ENCODE measurements around the gene TMEM101. TPM values are rescaled to one million over a fixed set of nuclear protein-coding genes. Genes with fewer than 3 reads are reported as not detected.
"Not testable (repeated sequence)": the region's sequence is repeated elsewhere in the genome, so short reads cannot be mapped to it uniquely, and the experiment has no call there.

Gene TMEM101
- total RNA-seq, 1 donor from 2014 or later, result 52.4 TPM

DNA sequence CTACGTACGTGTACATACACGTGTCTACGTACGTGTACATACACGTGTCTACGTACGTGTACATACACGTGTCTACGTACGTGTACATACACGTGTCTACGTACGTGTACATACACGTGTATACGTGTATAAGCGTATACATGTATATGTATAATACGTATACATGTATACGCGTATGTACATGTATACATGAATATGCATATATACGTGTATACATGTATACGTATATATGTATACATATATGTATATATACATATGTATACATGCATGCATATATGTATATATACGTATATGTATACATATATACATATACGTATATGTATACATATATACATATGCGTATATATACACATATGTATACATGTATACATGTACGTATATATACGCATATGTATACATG lies 38.9 kb downstream of the TMEM101 start:
- no peaks in the 10 kb centered on the region for H3K36me3 ChIP-seq (ENCODE audit: control insufficient read depth, insufficient read depth, low read length)
- H3K27me3 ChIP-seq (ENCODE audit: control insufficient read depth, insufficient read depth, low read length), result peaks cover 13% of the 10 kb centered on the region
- H3K4me3 ChIP-seq (ENCODE audit: low read depth, low read length), result no peak overlapping the region
- TF ChIP-seq, protein P1, sequence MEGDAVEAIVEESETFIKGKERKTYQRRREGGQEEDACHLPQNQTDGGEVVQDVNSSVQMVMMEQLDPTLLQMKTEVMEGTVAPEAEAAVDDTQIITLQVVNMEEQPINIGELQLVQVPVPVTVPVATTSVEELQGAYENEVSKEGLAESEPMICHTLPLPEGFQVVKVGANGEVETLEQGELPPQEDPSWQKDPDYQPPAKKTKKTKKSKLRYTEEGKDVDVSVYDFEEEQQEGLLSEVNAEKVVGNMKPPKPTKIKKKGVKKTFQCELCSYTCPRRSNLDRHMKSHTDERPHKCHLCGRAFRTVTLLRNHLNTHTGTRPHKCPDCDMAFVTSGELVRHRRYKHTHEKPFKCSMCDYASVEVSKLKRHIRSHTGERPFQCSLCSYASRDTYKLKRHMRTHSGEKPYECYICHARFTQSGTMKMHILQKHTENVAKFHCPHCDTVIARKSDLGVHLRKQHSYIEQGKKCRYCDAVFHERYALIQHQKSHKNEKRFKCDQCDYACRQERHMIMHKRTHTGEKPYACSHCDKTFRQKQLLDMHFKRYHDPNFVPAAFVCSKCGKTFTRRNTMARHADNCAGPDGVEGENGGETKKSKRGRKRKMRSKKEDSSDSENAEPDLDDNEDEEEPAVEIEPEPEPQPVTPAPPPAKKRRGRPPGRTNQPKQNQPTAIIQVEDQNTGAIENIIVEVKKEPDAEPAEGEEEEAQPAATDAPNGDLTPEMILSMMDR (IDR thresholded peaks at IDR 0.05; ENCODE audit: insufficient read depth, low read length, poor library complexity, severe bottlenecking), result no peak
- no peak for DNase-seq (ENCODE audit: low read depth)

DNA sequence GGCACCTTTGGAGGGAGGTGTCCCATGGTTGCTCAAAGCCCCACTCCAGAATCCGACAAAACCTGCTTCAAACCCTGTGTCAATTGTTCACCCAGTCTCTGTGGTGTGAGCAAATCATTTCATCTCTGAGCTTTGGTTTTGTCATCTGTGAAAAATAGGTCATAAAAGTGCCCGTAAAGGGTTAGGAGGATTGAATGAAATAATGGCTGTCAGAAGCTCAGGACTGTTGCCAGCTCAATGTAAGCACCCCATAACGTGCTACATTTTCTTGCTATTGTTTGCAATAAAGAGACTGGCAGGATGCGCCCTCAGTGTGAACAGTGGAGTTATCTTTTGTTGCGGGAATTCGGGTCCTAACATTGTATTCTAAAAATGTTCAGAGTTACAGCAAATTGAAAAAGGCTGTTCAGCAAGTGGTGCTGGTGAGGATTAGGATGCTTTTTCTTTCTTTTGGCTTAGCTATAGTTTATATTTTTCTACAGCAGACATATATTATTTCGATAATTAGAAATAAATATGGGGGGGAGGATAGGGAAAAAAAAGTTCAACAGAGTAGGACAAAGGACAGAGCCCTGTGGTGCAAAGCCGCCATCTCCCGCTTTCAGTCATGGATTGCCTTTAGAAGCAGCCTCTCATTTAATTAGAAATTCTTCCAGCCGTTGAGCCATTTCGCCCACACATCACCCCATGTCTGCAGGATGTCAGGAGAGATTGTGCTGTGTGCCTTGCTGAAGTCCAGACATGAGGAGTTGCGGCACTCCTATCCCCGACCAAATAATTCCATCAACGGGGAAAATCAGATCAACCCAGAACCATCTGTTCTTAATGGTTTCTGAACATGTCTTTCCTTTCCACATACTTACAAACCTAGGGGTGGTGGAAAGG lies 40.1 kb downstream of the TMEM101 start:
- Histone ChIP-seq H3K27me3 (ENCODE audit: control insufficient read depth, insufficient read depth, low read length) (peaks cover 13% of the 10 kb centered on the region), H3K36me3 (ENCODE audit: control insufficient read depth, insufficient read depth, low read length) (no peaks in the 10 kb centered on the region), H3K4me3 (ENCODE audit: low read depth, low read length) (no peak overlapping the region)
- TF ChIP-seq, protein P1 (IDR thresholded peaks at IDR 0.05; ENCODE audit: insufficient read depth, low read length, poor library complexity, severe bottlenecking), result no peak
- DNase-seq (ENCODE audit: low read depth), result no peak

DNA sequence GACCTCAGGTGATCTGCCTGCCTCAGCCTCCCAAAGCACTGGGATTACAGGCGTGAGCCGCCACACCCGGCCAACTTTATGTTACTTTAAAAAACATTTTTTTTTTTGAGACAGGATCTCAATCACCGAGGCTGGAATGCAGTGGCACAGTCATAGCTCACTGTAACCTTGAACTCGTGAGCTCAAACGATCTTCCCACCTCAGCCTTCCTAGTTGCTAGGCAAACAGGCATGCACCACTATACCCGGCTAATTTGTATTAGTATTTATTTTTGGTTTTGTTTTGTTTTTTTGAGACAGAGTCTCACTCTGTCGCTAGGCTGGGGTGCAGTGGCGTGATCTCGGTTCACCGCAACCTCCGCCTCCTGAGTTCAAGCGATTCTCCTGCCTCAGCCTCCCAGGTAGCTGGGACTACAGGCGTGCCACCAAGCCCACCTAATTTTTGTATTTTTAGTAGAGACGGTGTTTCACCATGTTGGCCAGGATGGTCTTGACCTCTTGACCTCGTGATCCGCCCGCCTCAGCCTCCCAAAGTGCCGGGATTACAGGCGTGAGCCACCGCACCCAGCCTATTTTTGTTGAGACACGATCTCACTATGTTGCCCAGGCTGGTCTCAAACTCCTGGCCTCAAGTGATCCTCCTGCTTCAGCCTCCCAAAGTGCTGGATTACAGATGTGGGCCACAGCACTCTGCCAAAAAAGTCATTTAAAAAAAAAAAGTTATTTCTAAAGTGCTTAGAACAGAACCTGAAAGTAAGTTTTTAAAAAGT lies 42.1 kb downstream of the TMEM101 start:
- H3K4me3 ChIP-seq (ENCODE audit: low read depth, low read length); H3K36me3 ChIP-seq (ENCODE audit: control insufficient read depth, insufficient read depth, low read length); DNase-seq (ENCODE audit: low read depth); H3K27me3 ChIP-seq (ENCODE audit: control insufficient read depth, insufficient read depth, low read length): not testable (repeated sequence)

- not testable (repeated sequence) for H3K27me3 ChIP-seq (ENCODE audit: control insufficient read depth, insufficient read depth, low read length); H3K4me3 ChIP-seq (ENCODE audit: low read depth, low read length); H3K36me3 ChIP-seq (ENCODE audit: control insufficient read depth, insufficient read depth, low read length); DNase-seq (ENCODE audit: low read depth)
Observed at GRCh38 chr17:43971436-43971835, 43.3 kb downstream of the TMEM101 start.

DNA sequence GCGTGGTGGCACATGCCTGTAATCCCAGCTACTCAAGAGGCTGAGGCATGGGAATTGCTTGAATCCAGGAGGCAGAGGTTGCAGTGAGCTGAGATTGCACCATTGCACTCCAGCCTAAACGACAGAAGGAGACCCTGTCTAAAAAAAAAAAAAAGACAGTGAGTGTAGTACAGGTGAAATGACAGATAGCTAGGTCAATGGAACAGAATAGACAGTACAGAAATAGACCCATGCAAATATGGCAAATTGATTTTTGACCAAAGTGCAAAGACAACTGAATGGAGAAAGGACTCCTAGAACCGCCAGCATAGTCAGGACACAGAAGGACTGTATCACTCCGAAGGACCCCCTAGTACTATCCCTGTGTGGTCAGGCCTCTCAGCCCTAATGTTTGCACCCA lies 44.4 kb downstream of the TMEM101 start:
- Histone ChIP-seq H3K36me3 (ENCODE audit: control insufficient read depth, insufficient read depth, low read length) (no peaks in the 10 kb centered on the region), H3K27me3 (ENCODE audit: control insufficient read depth, insufficient read depth, low read length) (peaks cover 2% of the 10 kb centered on the region), H3K4me3 (ENCODE audit: low read depth, low read length) (no peak overlapping the region)
- TF ChIP-seq, protein P1 (IDR thresholded peaks at IDR 0.05; ENCODE audit: insufficient read depth, low read length, poor library complexity, severe bottlenecking), result no peak
- DNase-seq (ENCODE audit: low read depth), result no peak

- H3K27me3 ChIP-seq (ENCODE audit: control insufficient read depth, insufficient read depth, low read length), result no peaks in the 10 kb centered on the region
- H3K4me3 ChIP-seq (ENCODE audit: low read depth, low read length), result no peak overlapping the region
- no peaks in the 10 kb centered on the region for H3K36me3 ChIP-seq (ENCODE audit: control insufficient read depth, insufficient read depth, low read length)
- no peak for DNase-seq (ENCODE audit: low read depth)
- TF ChIP-seq, protein P1 (IDR thresholded peaks at IDR 0.05; ENCODE audit: insufficient read depth, low read length, poor library complexity, severe bottlenecking), result no peak
Observed at GRCh38 chr17:43967251-43967875, 47.4 kb downstream of the TMEM101 start.
